Measurements from ENCODE around the gene SMIM5. TPM values are rescaled to one million over a fixed set of nuclear protein-coding genes. Genes with fewer than 3 reads are reported as not detected.

Gene SMIM5
- total and polyA plus RNA-seq, 7 donors = 0.11 to 0.92 (median 0.19) TPM; not detected in 1

GRCh38 chr17:75681289-75681688 lies 48.1 kb downstream of the SMIM5 start:
- no peak for TF ChIP-seq CTCF (IDR thresholded peaks at IDR 0.05)
- H3K36me3 ChIP-seq (ENCODE audit: insufficient read depth in 1 of 2, low read depth in 1 of 2) = peaks cover 2 to 5% of the 10 kb centered on the region in 2 donors
- H3K27me3 ChIP-seq (ENCODE audit: insufficient read depth in 3 of 3, low read length in 2 of 3) = no peaks in the 10 kb centered on the region
- no peak overlapping the region for H3K4me3 ChIP-seq
- DNase-seq (no peak), ATAC-seq (peak in 1 of 4 donors; percentile 34)
- 60 to 84% (median 68%) methylated on average over 3 of the region's 3 CpGs for WGBS, 3 donors
- H3K9me3 ChIP-seq = no peaks in the 10 kb centered on the region
- intact Hi-C loops (cut with DNase I) = no loop called here
- peak overlapping the region; percentile 16 for H3K27ac ChIP-seq
- H3K4me1 ChIP-seq = peaks cover 27% of the 10 kb centered on the region

GRCh38 chr17:75683583-75683982 lies 50.3 kb downstream of the SMIM5 start:
- no peaks in the 10 kb centered on the region for H3K27me3 ChIP-seq (ENCODE audit: insufficient read depth in 3 of 3, low read length in 2 of 3)
- no peak overlapping the region for H3K4me3 ChIP-seq
- ATAC-seq (no peak), DNase-seq (no peak)
- H3K9me3 ChIP-seq = no peaks in the 10 kb centered on the region
- intact Hi-C loops (cut with DNase I) = no loop called here
- H3K27ac ChIP-seq = no peak overlapping the region
- TF ChIP-seq CTCF (IDR thresholded peaks at IDR 0.05) = no peak
- WGBS, 3 donors = 81 to 91% (median 84%) methylated on average over 4 of the region's 4 CpGs
- peaks cover 38% of the 10 kb centered on the region for H3K4me1 ChIP-seq
- peaks cover 0 to 8% of the 10 kb centered on the region in 2 donors for H3K36me3 ChIP-seq (ENCODE audit: insufficient read depth in 1 of 2, low read depth in 1 of 2)

- Histone ChIP-seq H3K27ac (no peak overlapping the region), H3K9me3 (no peaks in the 10 kb centered on the region), H3K4me3 (no peak overlapping the region), H3K27me3 (ENCODE audit: insufficient read depth in 3 of 3, low read length in 2 of 3) (no peaks in the 10 kb centered on the region), H3K4me1 (peaks cover 43% of the 10 kb centered on the region), H3K36me3 (ENCODE audit: insufficient read depth in 1 of 2, low read depth in 1 of 2) (peaks cover 0 to 8% of the 10 kb centered on the region in 2 donors)
- DNase-seq = no peak
- ATAC-seq = peak in 1 of 4 donors; percentile 43
- intact Hi-C loops (cut with DNase I) = no loop called here
- TF ChIP-seq CTCF (IDR thresholded peaks at IDR 0.05) = no peak
- WGBS, 3 donors = 94 to 97% (median 95%) methylated on average over 5 of the region's 5 CpGs
These were observed 51.0 kb downstream of the SMIM5 start for GRCh38 chr17:75684249-75684648.

GRCh38 chr17:75684924-75685323 lies 51.7 kb downstream of the SMIM5 start:
- Histone ChIP-seq H3K36me3 (ENCODE audit: insufficient read depth in 1 of 2, low read depth in 1 of 2) (peaks cover 0 to 5% of the 10 kb centered on the region in 2 donors), H3K9me3 (no peaks in the 10 kb centered on the region), H3K27me3 (ENCODE audit: insufficient read depth in 3 of 3, low read length in 2 of 3) (no peaks in the 10 kb centered on the region), H3K27ac (peak overlapping the region; percentile 30), H3K4me1 (peaks cover 47% of the 10 kb centered on the region), H3K4me3 (no peak overlapping the region)
- DNase-seq = no peak
- 60 to 77% (median 65%) methylated on average over 7 of the region's 7 CpGs for WGBS, 3 donors
- ATAC-seq = peak in 2 of 4 donors; percentile 38 to 54
- intact Hi-C loops (cut with DNase I) = no loop called here
- TF ChIP-seq CTCF (IDR thresholded peaks at IDR 0.05) = no peak

- H3K4me3 ChIP-seq = no peak overlapping the region
- H3K36me3 ChIP-seq (ENCODE audit: insufficient read depth in 1 of 2, low read depth in 1 of 2) = peaks cover 0 to 4% of the 10 kb centered on the region in 2 donors
- WGBS, 3 donors = 52 to 68% (median 54%) methylated on average over 3 of the region's 3 CpGs
- no peak for TF ChIP-seq CTCF (IDR thresholded peaks at IDR 0.05)
- peak overlapping the region; percentile 30 for H3K27ac ChIP-seq
- DNase-seq (no peak), ATAC-seq (no peak)
- H3K4me1 ChIP-seq = peaks cover 47% of the 10 kb centered on the region
- H3K9me3 ChIP-seq = no peaks in the 10 kb centered on the region
- intact Hi-C loops (cut with DNase I) = no loop called here
- no peaks in the 10 kb centered on the region for H3K27me3 ChIP-seq (ENCODE audit: insufficient read depth in 3 of 3, low read length in 2 of 3)
These were observed 52.3 kb downstream of the SMIM5 start for GRCh38 chr17:75685499-75685898.
